SK-N-SH (cell line): ENCODE results near the gene ABHD3. TPM values are rescaled to one million over a fixed set of nuclear protein-coding genes. Genes with fewer than 3 reads are reported as not detected.
A peak's percentile ranks its signal among the peaks of the same experiment; 100 is the strongest.

Experiments
- CTCF ChIA-PET: fragments of 300-600, 350-600 bp; formaldehyde crosslinking; extraction: SDS; loops from one replicate; lab custom pipeline; 2021; lab: Yijun Ruan, JAX
- POLR2A ChIA-PET: fragments of 350-600 bp; sonication (Branson Sonifier 250); formaldehyde crosslinking; extraction: SDS; loops from one replicate; lab custom pipeline; 2020; ENCODE audit warnings: antibody characterized with exemption, inconsistent platforms; lab: Yijun Ruan, JAX
- DNase-seq: peaks from one replicate; pipeline ENCODE4 v3.0.0; 2012
- H2AFZ ChIP-seq: fragments of 200-600 bp; sonication (generic); 2 replicates; pipeline ENCODE4 v1.8.1; 2016; ENCODE audit warnings: antibody characterized with exemption, mild to moderate bottlenecking, low read depth
- H3F3A ChIP-seq: fragments of 200-600 bp; sonication (generic); replicated peaks from 2 replicates; pipeline ENCODE3; 2016; ENCODE audit warnings: antibody characterized with exemption, mild to moderate bottlenecking; ENCODE audit not compliant: insufficient read depth
- H3K27ac ChIP-seq, 2 experiments: fragments of 200-500 bp in 1 of 2; fragments of 200-600 bp in 1 of 2; sonication (Bioruptor generic) in 1 of 2; sonication (generic), shearing (Covaris generic) in 1 of 2; 2 replicates each; pipeline versions ENCODE4 v1.5.1 to v1.6.1; 2014 to 2016; ENCODE audit warnings: low read depth in 2 of 2, inconsistent platforms in 1 of 2, low read length in 1 of 2, mild to moderate bottlenecking in 1 of 2, mixed read lengths in 1 of 2
- H3K27me3 ChIP-seq: fragments of 200-600 bp; sonication (generic), shearing (Covaris generic); 2 replicates; pipeline ENCODE4 v1.6.1; 2016; ENCODE audit warnings: mixed run types; ENCODE audit not compliant: insufficient read depth
- H3K36me3 ChIP-seq, 2 experiments: fragments of 200-500 bp in 1 of 2; fragments of 200-600 bp in 1 of 2; sonication (Bioruptor generic) in 1 of 2; sonication (generic) in 1 of 2; replicated peaks in 1 of 2; 2 replicates each; pipeline versions ENCODE3 to v1.5.1; 2014 to 2016; ENCODE audit warnings: low read length in 1 of 2, mild to moderate bottlenecking in 1 of 2; ENCODE audit not compliant: insufficient read depth in 2 of 2, control insufficient read depth in 1 of 2
- H3K4me1 ChIP-seq, 2 experiments: fragments of 200-500 bp in 1 of 2; fragments of 200-600 bp in 1 of 2; sonication (Bioruptor generic) in 1 of 2; sonication (generic), shearing (Covaris generic) in 1 of 2; 2 replicates each; pipeline versions ENCODE4 v1.5.1 to v1.6.1; 2014 to 2016; ENCODE audit warnings: low read depth in 1 of 2, low read length in 1 of 2, mixed run types in 1 of 2; ENCODE audit not compliant: insufficient read depth in 2 of 2, control insufficient read depth in 1 of 2
- H3K4me2 ChIP-seq: fragments of 200-600 bp; sonication (generic), shearing (Covaris generic); 2 replicates; pipeline ENCODE4 v1.6.1; 2017; ENCODE audit warnings: mixed run types
- H3K4me3 ChIP-seq, 2 experiments: fragments of 200-500 bp in 1 of 2; fragments of 200-600 bp in 1 of 2; sonication (Bioruptor generic) in 1 of 2; sonication (generic), shearing (Covaris generic) in 1 of 2; 2 replicates each; pipeline versions ENCODE4 v1.5.1 to v1.8.1; 2014 to 2016; ENCODE audit warnings: low read depth in 2 of 2, inconsistent platforms in 1 of 2, low read length in 1 of 2, mild to moderate bottlenecking in 1 of 2, mixed read lengths in 1 of 2, moderate library complexity in 1 of 2
- H3K79me2 ChIP-seq: fragments of 200-600 bp; sonication (generic); 2 replicates; pipeline ENCODE4 v1.8.1; 2017; ENCODE audit warnings: mild to moderate bottlenecking; ENCODE audit not compliant: insufficient read depth
- H3K9ac ChIP-seq: fragments of 200-600 bp; sonication (generic); 2 replicates; pipeline ENCODE4 v1.6.1; 2017; ENCODE audit warnings: mixed run types
- H3K9me2 ChIP-seq: fragments of 200-600 bp; sonication (generic); 2 replicates; pipeline ENCODE4 v1.6.1; 2017; ENCODE audit warnings: mixed run types
- H3K9me3 ChIP-seq: fragments of 200-600 bp; sonication (generic); 2 replicates; pipeline ENCODE4 v1.6.1; 2017; ENCODE audit warnings: mixed run types, mild to moderate bottlenecking, moderate library complexity
- H4K20me1 ChIP-seq: fragments of 200-600 bp; sonication (generic); 2 replicates; pipeline ENCODE4 v1.6.1; 2017; ENCODE audit warnings: mild to moderate bottlenecking, mixed run types; ENCODE audit not compliant: insufficient read depth
- ELF1 ChIP-seq: IDR thresholded peaks from 2 replicates; pipeline ENCODE4 v1.4.0; 2012
- FOXJ3 ChIP-seq: sonication (generic); formaldehyde crosslinking; IDR thresholded peaks from 2 replicates; pipeline ENCODE4 v1.5.1; 2020; ENCODE audit warnings: mild to moderate bottlenecking, missing genetic modification reagents
- GATA2 ChIP-seq: sonication (generic); formaldehyde crosslinking; IDR thresholded peaks from 2 replicates; pipeline ENCODE4 v1.5.0; 2020; ENCODE audit warnings: mild to moderate bottlenecking, missing genetic modification reagents
- JUND ChIP-seq: IDR thresholded peaks from 2 replicates; pipeline ENCODE4 v1.4.0; 2012
- MEF2A ChIP-seq: IDR thresholded peaks from 2 replicates; pipeline ENCODE4 v1.4.0; 2012; ENCODE audit warnings: low read depth, borderline replicate concordance
- RCOR1 ChIP-seq: fragments of 150-350 bp; IDR thresholded peaks from 2 replicates; pipeline ENCODE4 v1.6.1; 2017; ENCODE audit warnings: antibody characterized with exemption, low read length
- USF1 ChIP-seq: IDR thresholded peaks from 2 replicates; pipeline ENCODE4 v1.4.0; 2012; ENCODE audit warnings: low read depth, borderline replicate concordance
- YY1 ChIP-seq: IDR thresholded peaks from 2 replicates; pipeline ENCODE4 v1.4.0; 2012; ENCODE audit warnings: low read depth, mild to moderate bottlenecking
- ZBTB33 ChIP-seq: IDR thresholded peaks from 2 replicates; pipeline ENCODE4 v1.4.0; 2012; ENCODE audit warnings: low read depth, borderline replicate concordance
- WGBS: methylation state at CpG from one replicate; pipeline ENCODE4 v1.1.6; 2017; ENCODE audit warnings: low lambda C conversion rate; 5-methylcytosine and 5-hydroxymethylcytosine counted together
- polyA plus RNA-seq, 3 experiments: library from polyadenylated mRNA; depleted of rRNA; stranded (reverse); fragments of >200 nt; gene quantifications; 2 replicates each; pipeline ENCODE4 v1.2.3, GENCODE V29; 2012
- TF ChIP-seq, protein P1 (sequence below): IDR thresholded peaks from 2 replicates; pipeline ENCODE4 v1.4.0; 2012; ENCODE audit warnings: low read depth
- TF ChIP-seq, protein P2 (sequence below): fragments of 150-350 bp; IDR thresholded peaks from 2 replicates; pipeline ENCODE4 v1.6.1; 2017; ENCODE audit warnings: antibody characterized with exemption, low read length, low read depth, borderline replicate concordance
- TF ChIP-seq, protein P3 (sequence below): IDR thresholded peaks from 2 replicates; pipeline ENCODE4; 2012

ABHD3 gene
- polyA plus RNA-seq, 1 of the 3 experiments (the other 2 are of a cell fraction): 4.3 TPM

- Histone ChIP-seq H3F3A (peaks cover 7% of the 10 kb centered on the region), H3K79me2 (no peaks in the 10 kb centered on the region), H3K9me3 (no peaks in the 10 kb centered on the region), H3K4me1 (no peaks in the 10 kb centered on the region), H3K27me3 (no peaks in the 10 kb centered on the region), H4K20me1 (no peaks in the 10 kb centered on the region), H3K4me3 (no peak overlapping the region), H2AFZ (peak overlapping the region; percentile 82; the same call in 1 of the 2 replicates), H3K27ac (no peak overlapping the region), H3K36me3 (no peaks in the 10 kb centered on the region), H3K9ac (no peak overlapping the region), H3K4me2 (0 out of 2 replicates have a peak overlapping the region, but pooled peaks have one; percentile 37), H3K9me2 (no peaks in the 10 kb centered on the region)
- DNase-seq: no peak
- POLR2A ChIA-PET: no interaction called here
- CTCF ChIA-PET: interaction anchor here (1.1 kb wide), 1 partner anchor 117 kb away, joined by 3 read pairs; no protein-coding TSS in a partner anchor
- no peak for TF ChIP-seq YY1
- TF ChIP-seq FOXJ3: no peak
- TF ChIP-seq, protein P1, sequence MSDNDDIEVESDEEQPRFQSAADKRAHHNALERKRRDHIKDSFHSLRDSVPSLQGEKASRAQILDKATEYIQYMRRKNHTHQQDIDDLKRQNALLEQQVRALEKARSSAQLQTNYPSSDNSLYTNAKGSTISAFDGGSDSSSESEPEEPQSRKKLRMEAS: no peak
- TF ChIP-seq JUND: no peak
- TF ChIP-seq, protein P2, sequence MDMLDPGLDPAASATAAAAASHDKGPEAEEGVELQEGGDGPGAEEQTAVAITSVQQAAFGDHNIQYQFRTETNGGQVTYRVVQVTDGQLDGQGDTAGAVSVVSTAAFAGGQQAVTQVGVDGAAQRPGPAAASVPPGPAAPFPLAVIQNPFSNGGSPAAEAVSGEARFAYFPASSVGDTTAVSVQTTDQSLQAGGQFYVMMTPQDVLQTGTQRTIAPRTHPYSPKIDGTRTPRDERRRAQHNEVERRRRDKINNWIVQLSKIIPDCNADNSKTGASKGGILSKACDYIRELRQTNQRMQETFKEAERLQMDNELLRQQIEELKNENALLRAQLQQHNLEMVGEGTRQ: no peak
- TF ChIP-seq ELF1: no peak
- no peak for TF ChIP-seq GATA2 (CRISPR knock-in tag)
- no peak for TF ChIP-seq MEF2A
- TF ChIP-seq USF1: no peak
Observed at GRCh38 chr18:21605213-21605612, 99.4 kb downstream of the ABHD3 start.

DNA sequence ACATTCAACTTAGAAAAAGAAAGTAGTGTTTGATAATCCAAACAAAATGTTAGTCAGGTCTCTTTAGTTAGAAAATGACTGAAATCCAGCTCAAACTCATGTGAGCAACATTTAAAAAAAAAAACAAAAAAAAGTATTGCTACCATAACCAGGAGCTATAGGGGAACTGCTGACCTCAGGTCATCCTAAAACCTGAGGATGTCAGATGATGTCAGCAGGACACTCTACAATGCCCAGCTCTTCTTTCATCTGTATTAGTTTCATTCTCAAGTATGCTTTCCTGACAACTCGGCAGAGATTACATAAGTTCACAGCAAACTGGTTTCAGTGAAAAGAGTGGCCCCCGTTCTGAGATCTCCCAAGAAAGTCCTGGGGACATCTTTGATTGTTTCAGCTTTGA is 99.9 kb downstream of the ABHD3 start:
- Histone ChIP-seq H4K20me1 (no peaks in the 10 kb centered on the region), H3K4me3 (no peak overlapping the region), H3K36me3 (no peaks in the 10 kb centered on the region), H3K27me3 (no peaks in the 10 kb centered on the region), H3K4me1 (no peaks in the 10 kb centered on the region), H3K9ac (no peak overlapping the region), H3K9me2 (no peaks in the 10 kb centered on the region), H3K27ac (no peak overlapping the region), H3K4me2 (peak overlapping the region; percentile 37; the same call in 1 of the 2 replicates), H3K79me2 (peaks cover 3% of the 10 kb centered on the region), H3F3A (peaks cover 12% of the 10 kb centered on the region), H3K9me3 (no peaks in the 10 kb centered on the region), H2AFZ (peak overlapping the region; percentile 82; the same call in 1 of the 2 replicates)
- no peak for DNase-seq
- ChIA-PET POLR2A (no interaction called here), CTCF (no interaction called here)
- TF ChIP-seq GATA2 (CRISPR knock-in tag) (no peak), RCOR1 (no peak), ZBTB33 (no peak), MEF2A (no peak)
- TF ChIP-seq, protein P3, sequence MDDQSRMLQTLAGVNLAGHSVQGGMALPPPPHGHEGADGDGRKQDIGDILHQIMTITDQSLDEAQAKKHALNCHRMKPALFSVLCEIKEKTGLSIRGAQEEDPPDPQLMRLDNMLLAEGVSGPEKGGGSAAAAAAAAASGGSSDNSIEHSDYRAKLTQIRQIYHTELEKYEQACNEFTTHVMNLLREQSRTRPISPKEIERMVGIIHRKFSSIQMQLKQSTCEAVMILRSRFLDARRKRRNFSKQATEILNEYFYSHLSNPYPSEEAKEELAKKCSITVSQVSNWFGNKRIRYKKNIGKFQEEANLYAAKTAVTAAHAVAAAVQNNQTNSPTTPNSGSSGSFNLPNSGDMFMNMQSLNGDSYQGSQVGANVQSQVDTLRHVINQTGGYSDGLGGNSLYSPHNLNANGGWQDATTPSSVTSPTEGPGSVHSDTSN: no peak
- 80% methylated on average over 2 of the region's 2 CpGs for WGBS
